PC-3 (cell line): ENCODE results near the gene GALNTL6. TPM values are rescaled to one million over a fixed set of nuclear protein-coding genes. Genes with fewer than 3 reads are reported as not detected.
"Not testable (repeated sequence)": the region's sequence is repeated elsewhere in the genome, so short reads cannot be mapped to it uniquely, and the experiment has no call there.

ENCODE experiments used
- ATAC-seq: fragments of 200-7000 bp; cut with Tn5 transposase; 2 replicates; pipeline ENCODE4 v1.9.1; 2020; ENCODE audit warnings: mild to moderate bottlenecking, moderate library complexity
- BruUV-seq: library from RNA; stranded (reverse); fragments of 400-500 nt; replicated peaks from 2 replicates; lab custom pipeline; 2021; lab: Mats Ljungman, UMichigan
- CTCF ChIA-PET: fragments of 300-600 bp; sonication (Branson Sonifier 250); formaldehyde crosslinking; loops from one replicate; lab custom pipeline; 2022; ENCODE audit warnings: antibody characterized with exemption; lab: Charles Lee
- POLR2A ChIA-PET: fragments of 300-600 bp; sonication (Branson Sonifier 250); formaldehyde crosslinking; loops from one replicate; lab custom pipeline; 2022; ENCODE audit warnings: antibody characterized with exemption; ENCODE audit not compliant: unreplicated experiment; lab: Charles Lee
- DNase-seq: peaks from one replicate; pipeline ENCODE4 v3.0.0-alpha.2; 2015
- H2AFZ ChIP-seq: fragments of 300-600 bp; sonication (generic); 2 replicates; pipeline ENCODE4 v1.6.0; 2016; ENCODE audit warnings: antibody characterized with exemption, low read length
- H3F3A ChIP-seq: fragments of 300-600 bp; sonication (generic); one replicate; pipeline ENCODE4 v1.6.0; 2017; ENCODE audit warnings: antibody characterized with exemption, low read length, control low read depth, mild to moderate bottlenecking; ENCODE audit not compliant: unreplicated experiment
- H3K27ac ChIP-seq: fragments of 300-600 bp; sonication (generic); 2 replicates; pipeline ENCODE4 v1.5.1; 2016; ENCODE audit warnings: mild to moderate bottlenecking, low read length
- H3K27me3 ChIP-seq: fragments of 300-600 bp; sonication (generic); 2 replicates; pipeline ENCODE4 v1.6.1; 2016; ENCODE audit warnings: low read length, mixed read lengths
- H3K36me3 ChIP-seq: fragments of 300-600 bp; sonication (generic); 2 replicates; pipeline ENCODE4 v1.6.1; 2016; ENCODE audit warnings: low read depth, mixed run types, low read length, mixed read lengths
- H3K4me1 ChIP-seq: fragments of 300-600 bp; sonication (generic); 2 replicates; pipeline ENCODE4 v1.5.1; 2016; ENCODE audit warnings: low read length; ENCODE audit not compliant: insufficient read depth
- H3K4me2 ChIP-seq: fragments of 300-600 bp; sonication (generic); 2 replicates; pipeline ENCODE4 v1.6.0; 2016; ENCODE audit warnings: low read length
- H3K4me3 ChIP-seq: fragments of 300-600 bp; sonication (generic); 2 replicates; pipeline ENCODE4 v1.5.1; 2016; ENCODE audit warnings: mild to moderate bottlenecking, low read length, mixed read lengths
- H3K79me2 ChIP-seq: fragments of 300-600 bp; sonication (generic); 2 replicates; pipeline ENCODE4 v1.6.1; 2017; ENCODE audit warnings: low read length, mixed read lengths
- H3K9ac ChIP-seq: fragments of 300-600 bp; sonication (generic); 2 replicates; pipeline ENCODE4 v1.6.0; 2016; ENCODE audit warnings: mild to moderate bottlenecking, low read length
- H3K9me2 ChIP-seq: fragments of 300-600 bp; sonication (generic); replicated peaks from 2 replicates; pipeline ENCODE4 v1.6.1; 2016; ENCODE audit warnings: mixed run types, low read length, mixed read lengths
- H3K9me3 ChIP-seq: fragments of 300-600 bp; sonication (generic); 2 replicates; pipeline ENCODE4 v1.6.1; 2016; ENCODE audit warnings: low read length, mixed read lengths
- H4K20me1 ChIP-seq: fragments of 300-600 bp; sonication (generic); 2 replicates; pipeline ENCODE4 v1.6.1; 2016; ENCODE audit warnings: low read length, mixed read lengths
- EZH2 ChIP-seq: fragments of 300-600 bp; sonication (generic); IDR thresholded peaks from one replicate; pipeline ENCODE4 v1.6.1; 2017; ENCODE audit warnings: antibody characterized with exemption, mild to moderate bottlenecking, low read length; ENCODE audit not compliant: unreplicated experiment
- EZH2phosphoT487 ChIP-seq: fragments of 300-600 bp; sonication (generic); IDR thresholded peaks from 2 replicates; pipeline ENCODE4 v1.6.1; 2018; ENCODE audit warnings: mild to moderate bottlenecking, antibody characterized with exemption, low read length, borderline replicate concordance
- intact Hi-C: fragments of 100-400 bp; cut with micrococcal nuclease; formaldehyde crosslinking; loops from 2 replicates; pipeline ENCODE4 v1.9.0; 2023
- total RNA-seq: library from RNA; depleted of rRNA; stranded (reverse); fragments of >200 nt; gene quantifications from 2 replicates; pipeline ENCODE4 v1.2.3, GENCODE V29; 2014
- TF ChIP-seq, protein P1 (sequence below): fragments of 300-600 bp; sonication (generic); conservative IDR thresholded peaks from 2 replicates; pipeline ENCODE4 v1.5.1; 2017; ENCODE audit warnings: antibody characterized with exemption, low read depth, mild to moderate bottlenecking, low read length

The GALNTL6 gene
- total RNA-seq, 1 experiment from 2014 or later = not detected

DNA sequence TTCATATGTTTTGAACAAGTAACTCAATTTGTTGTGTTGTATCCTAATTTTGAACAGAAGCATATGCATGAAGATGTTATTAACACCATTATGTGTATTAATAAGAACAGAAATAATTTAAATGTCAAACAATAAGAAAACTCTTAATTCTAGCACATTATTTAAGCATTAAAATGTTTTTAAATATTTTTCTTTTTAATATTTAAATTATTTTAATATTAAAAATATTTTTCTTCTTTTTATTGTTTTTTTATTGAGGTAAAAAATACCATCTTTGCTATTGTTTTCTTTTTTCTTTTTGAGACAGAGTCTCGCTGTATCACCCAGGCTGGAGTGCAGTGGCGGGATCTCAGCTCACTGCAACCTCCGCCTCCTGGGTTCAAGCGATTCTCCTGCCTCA lies 914.4 kb downstream of the GALNTL6 start:
- ATAC-seq (no peak), DNase-seq (no peak)
- Histone ChIP-seq H3F3A (no peaks in the 10 kb centered on the region), H2AFZ (no peak overlapping the region), H3K9me2 (no peaks in the 10 kb centered on the region), H3K36me3 (no peaks in the 10 kb centered on the region), H3K9ac (no peak overlapping the region), H3K27me3 (no peaks in the 10 kb centered on the region), H3K4me3 (no peak overlapping the region), H3K27ac (no peak overlapping the region), H3K79me2 (no peaks in the 10 kb centered on the region), H3K4me1 (peaks cover 24% of the 10 kb centered on the region), H4K20me1 (no peaks in the 10 kb centered on the region), H3K9me3 (no peaks in the 10 kb centered on the region), H3K4me2 (no peak overlapping the region)
- intact Hi-C loops = no loop called here
- TF ChIP-seq EZH2 = no peak
- TF ChIP-seq, protein P1, sequence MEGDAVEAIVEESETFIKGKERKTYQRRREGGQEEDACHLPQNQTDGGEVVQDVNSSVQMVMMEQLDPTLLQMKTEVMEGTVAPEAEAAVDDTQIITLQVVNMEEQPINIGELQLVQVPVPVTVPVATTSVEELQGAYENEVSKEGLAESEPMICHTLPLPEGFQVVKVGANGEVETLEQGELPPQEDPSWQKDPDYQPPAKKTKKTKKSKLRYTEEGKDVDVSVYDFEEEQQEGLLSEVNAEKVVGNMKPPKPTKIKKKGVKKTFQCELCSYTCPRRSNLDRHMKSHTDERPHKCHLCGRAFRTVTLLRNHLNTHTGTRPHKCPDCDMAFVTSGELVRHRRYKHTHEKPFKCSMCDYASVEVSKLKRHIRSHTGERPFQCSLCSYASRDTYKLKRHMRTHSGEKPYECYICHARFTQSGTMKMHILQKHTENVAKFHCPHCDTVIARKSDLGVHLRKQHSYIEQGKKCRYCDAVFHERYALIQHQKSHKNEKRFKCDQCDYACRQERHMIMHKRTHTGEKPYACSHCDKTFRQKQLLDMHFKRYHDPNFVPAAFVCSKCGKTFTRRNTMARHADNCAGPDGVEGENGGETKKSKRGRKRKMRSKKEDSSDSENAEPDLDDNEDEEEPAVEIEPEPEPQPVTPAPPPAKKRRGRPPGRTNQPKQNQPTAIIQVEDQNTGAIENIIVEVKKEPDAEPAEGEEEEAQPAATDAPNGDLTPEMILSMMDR = no peak
- no peak for TF ChIP-seq EZH2phosphoT487
- no TSS peak for BruUV-seq
- ChIA-PET CTCF (no interaction called here), POLR2A (interaction anchor here (0.6 kb wide), 1 partner anchor 19 kb away, joined by 5 read pairs; no protein-coding TSS in a partner anchor)

DNA sequence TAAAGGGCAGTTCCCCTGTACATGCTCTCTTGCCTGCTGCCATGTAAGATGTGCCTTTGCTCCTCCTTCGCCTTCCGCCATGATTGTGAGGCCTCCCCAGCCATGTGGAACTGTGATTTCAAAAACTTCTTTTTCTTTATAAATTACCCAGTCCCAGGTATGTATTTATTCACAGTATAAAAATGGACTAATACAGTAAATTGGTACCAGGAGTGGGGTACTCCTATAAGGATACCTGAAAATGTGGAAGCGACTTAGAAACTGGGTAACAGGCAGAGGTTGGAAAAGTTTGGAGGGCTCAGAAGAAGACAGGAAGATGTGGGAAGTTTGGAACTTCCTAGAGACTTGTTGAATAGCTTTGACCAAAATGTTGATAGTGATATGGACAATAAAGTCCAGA lies 920.4 kb downstream of the GALNTL6 start:
- ATAC-seq, H3K4me1 ChIP-seq, H3K9me3 ChIP-seq, POLR2A ChIA-PET, H3F3A ChIP-seq, intact Hi-C loops, H3K9me2 ChIP-seq, H2AFZ ChIP-seq, H3K36me3 ChIP-seq, H3K4me3 ChIP-seq, H3K27ac ChIP-seq, H3K9ac ChIP-seq, H3K4me2 ChIP-seq, BruUV-seq, DNase-seq, H4K20me1 ChIP-seq, H3K79me2 ChIP-seq, CTCF ChIA-PET, H3K27me3 ChIP-seq: not testable (repeated sequence)

DNA sequence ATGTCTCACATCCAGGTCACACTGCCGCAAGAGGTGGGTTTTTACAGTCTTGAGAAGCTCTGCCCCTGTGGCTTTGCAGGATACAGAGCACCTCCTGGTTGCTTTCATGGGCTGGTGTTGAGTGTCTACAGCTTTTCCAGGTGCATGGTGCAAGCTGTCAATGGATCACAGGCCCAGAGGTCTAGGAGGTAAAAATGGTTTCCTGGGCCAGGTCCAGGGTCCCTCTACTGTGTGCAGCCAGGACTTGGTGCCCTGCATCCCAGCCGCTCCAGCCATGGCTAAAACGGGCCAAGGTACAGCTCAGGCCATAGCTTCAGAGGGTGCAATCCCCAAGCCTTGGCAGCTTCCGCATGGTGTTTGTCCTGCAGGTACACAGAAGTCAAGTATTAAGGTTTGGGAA lies 921.4 kb downstream of the GALNTL6 start:
- Histone ChIP-seq H2AFZ (no peak overlapping the region), H3K9me3 (no peaks in the 10 kb centered on the region), H3K9me2 (no peaks in the 10 kb centered on the region), H3K4me3 (no peak overlapping the region), H3K36me3 (no peaks in the 10 kb centered on the region), H3K27ac (no peak overlapping the region), H3K9ac (no peak overlapping the region), H3F3A (no peaks in the 10 kb centered on the region), H4K20me1 (no peaks in the 10 kb centered on the region), H3K4me1 (no peaks in the 10 kb centered on the region), H3K27me3 (no peaks in the 10 kb centered on the region), H3K79me2 (no peaks in the 10 kb centered on the region), H3K4me2 (no peak overlapping the region)
- CTCF ChIA-PET = no interaction called here
- intact Hi-C loops = no loop called here
- TF ChIP-seq EZH2 = no peak
- TF ChIP-seq, protein P1 = no peak
- no peak for TF ChIP-seq EZH2phosphoT487
- no TSS peak for BruUV-seq
- POLR2A ChIA-PET = no interaction called here
- ATAC-seq = no peak
- no peak for DNase-seq
